CD4-positive, alpha-beta T cell treated with Interleukin-17A for 4 hours (primary cell): Measurements from ENCODE around the gene PIP4K2A.
"Not testable (repeated sequence)": the region's sequence is repeated elsewhere in the genome, so short reads cannot be mapped to it uniquely, and the experiment has no call there.

Experiments
- DNase-seq: peaks from one replicate; pipeline ENCODE4 v3.0.0-alpha.2; 2020; ENCODE audit warnings: mixed read lengths

PIP4K2A gene

GRCh38 chr10:22544325-22545068 is 169.9 kb downstream of the PIP4K2A start:
- DNase-seq: no peak

GRCh38 chr10:22542773-22543172 is 171.6 kb downstream of the PIP4K2A start:
- no peak for DNase-seq

- no peak for DNase-seq
These were observed 172.5 kb downstream of the PIP4K2A start for GRCh38 chr10:22541900-22542299.

GRCh38 chr10:22539579-22540298 is 174.6 kb downstream of the PIP4K2A start:
- DNase-seq: no peak

- no peak for DNase-seq
These were observed 176.6 kb downstream of the PIP4K2A start for GRCh38 chr10:22537810-22538209.

GRCh38 chr10:22536620-22537019 is 177.8 kb downstream of the PIP4K2A start:
- DNase-seq: no peak

DNA sequence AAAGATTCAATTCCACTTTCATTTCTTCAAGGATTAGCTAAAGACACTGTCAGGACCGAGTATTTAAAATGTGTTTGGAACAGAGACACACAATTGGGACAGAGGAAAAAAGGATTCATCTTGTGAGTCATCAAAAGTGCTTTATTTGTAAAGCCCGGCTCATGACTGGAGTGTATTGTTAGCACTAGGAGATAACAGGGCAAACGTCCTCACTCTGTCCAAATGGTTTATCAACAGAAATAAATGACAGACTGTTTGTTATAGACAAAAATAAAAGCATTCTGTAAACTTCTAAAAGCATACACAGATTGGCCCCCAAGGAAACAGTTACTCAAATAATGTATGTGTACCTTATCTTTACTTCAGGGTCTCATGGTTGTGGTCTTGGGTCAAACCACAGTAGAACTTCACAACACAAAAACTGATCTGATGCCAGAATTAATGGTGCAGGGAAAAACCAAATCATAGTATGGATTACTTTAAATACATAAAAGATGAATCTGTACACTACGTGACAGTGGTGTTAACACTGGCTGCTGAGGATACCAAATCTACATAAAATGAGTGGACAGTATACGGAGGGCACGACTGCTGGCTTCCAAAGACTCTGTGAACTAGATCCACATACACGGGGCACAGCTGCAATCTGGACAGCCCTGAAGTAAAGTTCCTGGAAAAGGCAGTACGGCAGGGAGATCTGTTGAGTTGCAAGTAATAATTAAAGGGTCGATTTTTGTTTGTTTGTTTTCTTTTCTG is 179.4 kb downstream of the PIP4K2A start:
- DNase-seq: no peak

DNA sequence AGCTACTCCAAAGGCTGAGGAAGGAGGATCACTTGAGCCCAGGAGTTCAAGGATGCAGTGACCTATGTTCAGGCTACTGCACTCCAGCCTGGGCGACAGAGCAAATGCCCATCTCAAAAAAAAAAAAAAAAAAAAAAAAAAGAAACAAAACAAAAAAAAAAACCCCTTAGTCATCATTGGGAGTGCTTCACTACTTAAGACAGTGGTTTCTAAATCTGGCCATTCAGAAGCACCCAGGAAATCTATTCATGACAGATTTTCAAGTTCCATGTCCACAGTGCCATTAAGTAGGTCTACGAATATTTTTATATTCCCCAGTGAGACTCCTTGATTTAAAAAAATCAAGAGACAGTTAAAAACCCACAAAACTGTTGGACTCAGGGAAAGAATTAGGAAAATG is 182.9 kb downstream of the PIP4K2A start:
- no peak for DNase-seq

- DNase-seq: no peak
These were observed 183.4 kb downstream of the PIP4K2A start for GRCh38 chr10:22531008-22531407.

- DNase-seq: no peak
These were observed 186.9 kb downstream of the PIP4K2A start for GRCh38 chr10:22527520-22527919.

GRCh38 chr10:22524333-22524732 is 190.0 kb downstream of the PIP4K2A start:
- DNase-seq: not testable (repeated sequence)

DNA sequence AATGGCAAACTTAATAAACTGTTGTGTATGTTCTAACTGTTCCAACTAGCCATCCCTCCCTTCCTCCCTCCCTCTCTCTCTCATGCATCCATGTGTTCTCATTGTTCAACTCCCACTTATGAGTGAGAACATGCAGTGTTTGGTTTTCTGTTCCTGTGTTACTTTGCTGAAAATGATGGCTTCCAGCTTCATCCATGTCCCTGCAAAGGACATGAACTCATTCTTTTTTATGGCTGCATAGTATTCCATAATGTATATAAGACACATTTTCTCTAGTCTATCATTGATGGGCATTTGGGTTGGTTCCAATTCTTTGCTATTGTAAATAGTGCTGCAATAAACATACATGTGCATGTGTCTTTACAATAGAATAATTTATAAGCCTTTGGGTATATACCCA is 193.7 kb downstream of the PIP4K2A start:
- DNase-seq: not testable (repeated sequence)

DNA sequence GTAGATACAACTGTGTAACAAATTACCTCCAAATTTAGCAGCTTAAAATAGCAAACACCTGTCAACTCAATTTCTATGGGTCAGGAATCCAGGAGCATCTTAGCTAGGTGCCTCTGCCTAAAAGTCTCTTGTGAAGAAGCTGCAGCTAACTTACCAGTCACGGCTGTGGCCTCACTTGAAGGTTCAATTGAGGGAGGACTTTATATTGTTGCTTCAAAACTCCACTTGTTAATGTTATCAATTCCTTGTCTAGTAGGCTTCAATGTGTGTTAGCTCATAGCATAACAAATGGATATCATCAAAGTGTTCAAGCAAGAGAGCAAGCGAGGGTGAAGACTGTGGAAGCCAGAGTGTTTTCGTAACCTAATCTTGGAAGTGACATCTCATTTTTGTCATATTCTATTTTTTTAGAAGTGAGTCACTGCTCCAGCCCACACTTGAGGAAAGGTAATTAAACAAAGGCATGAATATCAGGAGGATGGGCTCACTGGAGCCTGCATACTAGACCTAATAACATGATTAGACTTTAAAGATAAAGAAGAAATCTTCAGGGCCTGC is 196.1 kb downstream of the PIP4K2A start:
- no peak for DNase-seq

DNA sequence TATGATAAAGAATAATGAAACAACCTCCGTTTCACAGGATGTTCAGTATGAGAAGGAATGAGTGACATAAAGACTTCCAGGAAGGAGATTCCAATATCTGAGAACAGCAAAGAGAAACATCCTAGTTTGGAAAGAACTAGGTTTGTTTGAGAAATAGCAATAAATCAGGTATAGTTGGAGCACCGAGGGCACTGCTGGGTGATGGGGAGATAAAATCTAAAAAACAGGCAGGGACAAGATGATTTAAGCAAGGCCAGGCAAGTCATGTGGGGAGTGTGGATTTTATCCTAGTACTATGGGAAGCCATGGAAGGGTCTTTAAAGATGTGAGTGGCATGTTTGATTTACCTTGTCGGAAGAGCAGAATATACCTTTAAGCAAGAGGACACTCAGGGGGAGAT is 199.4 kb downstream of the PIP4K2A start:
- no peak for DNase-seq

DNA sequence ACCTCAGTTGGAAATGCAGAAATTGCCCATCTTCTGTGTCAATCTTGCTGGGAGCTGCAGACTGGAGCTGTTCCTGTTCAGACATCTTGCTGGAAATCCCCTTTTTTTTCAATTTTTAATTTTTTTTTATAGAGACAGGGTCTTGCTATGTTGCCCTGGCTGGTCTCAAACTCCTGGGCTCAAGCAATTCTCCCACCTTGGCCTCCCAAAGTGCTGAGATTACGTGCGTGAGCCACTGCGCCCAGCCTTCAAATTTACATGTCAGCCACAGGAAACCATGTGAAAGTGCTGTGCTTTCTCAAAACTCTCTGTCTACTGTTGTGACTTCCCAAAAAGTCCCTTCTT is 200.0 kb downstream of the PIP4K2A start:
- DNase-seq: not testable (repeated sequence)

DNA sequence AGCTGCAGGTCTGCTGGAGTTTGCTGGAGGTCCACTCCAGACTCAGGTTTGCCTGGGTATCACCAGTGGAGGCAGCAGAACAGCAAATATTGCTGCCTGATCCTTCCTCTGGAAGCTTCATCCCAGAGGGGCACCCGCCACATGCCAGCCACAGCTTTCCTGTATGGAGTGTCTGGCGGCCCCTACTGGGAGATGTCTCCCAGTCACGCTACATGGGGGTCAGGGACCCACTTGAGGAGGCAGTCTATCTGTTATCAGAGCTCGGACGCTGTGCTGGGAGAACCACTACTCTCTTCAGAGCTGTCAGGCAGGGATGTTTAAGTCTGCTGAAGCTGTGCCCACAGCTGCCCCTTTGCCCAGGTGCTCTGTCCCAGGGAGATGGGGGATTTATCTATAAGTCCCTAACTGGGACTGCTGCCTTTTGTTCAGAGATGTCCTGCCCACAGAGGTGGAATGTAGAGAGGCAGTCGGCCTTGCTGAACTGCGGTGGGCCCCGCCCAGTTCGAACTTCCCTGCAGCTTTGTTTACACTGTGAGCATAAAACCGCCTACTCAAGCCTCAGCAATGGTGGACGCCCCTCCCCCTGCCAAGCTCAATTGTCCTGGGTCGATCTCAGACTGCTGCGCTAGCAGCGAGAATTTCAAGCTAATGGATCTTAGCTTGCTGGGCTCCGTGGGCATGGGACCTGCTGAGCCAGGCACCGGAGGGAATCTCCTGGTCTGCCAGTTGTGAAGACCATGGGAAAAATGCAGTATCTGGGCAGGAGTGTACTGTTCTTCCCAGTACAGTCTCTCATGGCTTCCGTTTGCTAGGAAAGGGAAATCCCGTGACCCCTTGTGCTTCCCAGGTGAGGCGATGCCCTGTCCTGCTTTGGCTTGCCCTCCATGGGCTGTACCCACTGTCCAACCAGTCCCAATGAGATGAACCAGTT is 200.6 kb downstream of the PIP4K2A start:
- DNase-seq: not testable (repeated sequence)

- not testable (repeated sequence) for DNase-seq
These were observed 202.4 kb downstream of the PIP4K2A start for GRCh38 chr10:22512015-22512414.

- DNase-seq: not testable (repeated sequence)
These were observed 206.2 kb downstream of the PIP4K2A start for GRCh38 chr10:22508214-22508613.

- DNase-seq: peak; percentile 27
These were observed 208.3 kb downstream of the PIP4K2A start for GRCh38 chr10:22505911-22506685.

GRCh38 chr10:22504766-22505165 is 209.6 kb downstream of the PIP4K2A start:
- no peak for DNase-seq

GRCh38 chr10:22503315-22504088 is 210.9 kb downstream of the PIP4K2A start:
- DNase-seq: no peak
